Astrocyte (in vitro differentiated cells and primary cell): ENCODE data around the gene UBD. TPM values are rescaled to one million over a fixed set of nuclear protein-coding genes. Genes with fewer than 3 reads are reported as not detected.
A peak's percentile ranks its signal among the peaks of the same experiment; 100 is the strongest.

Experiments used
- DNase-seq: peaks from one replicate; pipeline ENCODE4 v3.0.0-alpha.2; 2010; ENCODE audit warnings: low read depth
- FAIRE-seq: peaks from 2 replicates; lab custom pipeline; 2011; peaks lifted over from hg19 to GRCh38; lab: Jason Lieb, UNC
- H2AFZ ChIP-seq: 2 replicates; pipeline ENCODE4 v1.6.0; 2012; ENCODE audit warnings: low read depth, low read length, inconsistent platforms
- H3K27ac ChIP-seq: 2 replicates; pipeline ENCODE4 v1.5.1; 2011; ENCODE audit warnings: low read depth, low read length, inconsistent platforms
- H3K27me3 ChIP-seq: 2 replicates; pipeline ENCODE4 v1.6.0; 2011; ENCODE audit warnings: low read length, inconsistent platforms; ENCODE audit not compliant: insufficient read depth
- H3K36me3 ChIP-seq: 2 replicates; pipeline ENCODE4 v1.5.1; 2011; ENCODE audit warnings: low read length, inconsistent platforms; ENCODE audit not compliant: insufficient read depth
- H3K4me1 ChIP-seq: 2 replicates; pipeline ENCODE4 v1.5.1; 2011; ENCODE audit warnings: low read length, inconsistent platforms; ENCODE audit not compliant: insufficient read depth
- H3K4me2 ChIP-seq: 2 replicates; pipeline ENCODE4 v1.6.0; 2012; ENCODE audit warnings: low read length, inconsistent platforms
- H3K4me3 ChIP-seq: 2 replicates; pipeline ENCODE4 v1.5.1; 2011; ENCODE audit warnings: low read depth, mild to moderate bottlenecking, low read length, inconsistent platforms; ENCODE audit not compliant: insufficient read depth
- H3K79me2 ChIP-seq: 2 replicates; pipeline ENCODE4 v1.6.0; 2012; ENCODE audit warnings: mild to moderate bottlenecking, low read length, inconsistent platforms; ENCODE audit not compliant: insufficient read depth
- H3K9ac ChIP-seq: 2 replicates; pipeline ENCODE4 v1.6.0; 2012; ENCODE audit warnings: mild to moderate bottlenecking, low read length, inconsistent platforms
- H3K9me3 ChIP-seq: 2 replicates; pipeline ENCODE4 v1.5.1; 2012; ENCODE audit warnings: low read depth, mild to moderate bottlenecking, low read length, inconsistent platforms; ENCODE audit not compliant: insufficient read depth
- H4K20me1 ChIP-seq: 2 replicates; pipeline ENCODE4 v1.6.0; 2012; ENCODE audit warnings: low read length, inconsistent platforms; ENCODE audit not compliant: insufficient read depth
- H3K27ac Mint-ChIP-seq: one replicate; pipeline ENCODE4 v1.8.0; 2021; ENCODE audit warnings: mild to moderate bottlenecking, mixed read lengths; ENCODE audit not compliant: unreplicated experiment
- H3K27me3 Mint-ChIP-seq: one replicate; pipeline ENCODE4 v1.8.0; 2021; ENCODE audit warnings: low read depth, mixed read lengths; ENCODE audit not compliant: unreplicated experiment
- H3K36me3 Mint-ChIP-seq: one replicate; pipeline ENCODE4 v1.8.0; 2021; ENCODE audit warnings: low read depth, mixed read lengths; ENCODE audit not compliant: unreplicated experiment
- H3K4me1 Mint-ChIP-seq: one replicate; pipeline ENCODE4 v1.8.0; 2021; ENCODE audit warnings: low read depth, mixed read lengths; ENCODE audit not compliant: unreplicated experiment
- H3K4me3 Mint-ChIP-seq: one replicate; pipeline ENCODE4 v1.8.0; 2021; ENCODE audit warnings: mild to moderate bottlenecking, moderate library complexity, mixed read lengths; ENCODE audit not compliant: unreplicated experiment
- H3K9me3 Mint-ChIP-seq: one replicate; pipeline ENCODE4 v1.8.0; 2021; ENCODE audit warnings: mild to moderate bottlenecking, mixed read lengths; ENCODE audit not compliant: unreplicated experiment
- EZH2 ChIP-seq: IDR thresholded peaks from 2 replicates; pipeline ENCODE4 v1.6.1; 2012; ENCODE audit warnings: mild to moderate bottlenecking, low read length, inconsistent platforms; ENCODE audit not compliant: insufficient read depth
- total RNA-seq: library from RNA; stranded (reverse); gene quantifications from 2 replicates; pipeline ENCODE4 v1.2.1, GENCODE V29; 2021
- TF ChIP-seq, protein P1 (sequence below): IDR thresholded peaks from 2 replicates; pipeline ENCODE4 v1.5.1; 2011; ENCODE audit warnings: low read depth, mild to moderate bottlenecking, inconsistent platforms, low read length, moderate library complexity; ENCODE audit not compliant: insufficient read depth

The UBD gene
- total RNA-seq, 1 donor from 2014 or later, result 9.9 TPM

GRCh38 chr6:29517728-29518440 is 41.6 kb downstream of the UBD start:
- no peaks in the 10 kb centered on the region for H3K4me1 ChIP-seq
- FAIRE-seq, result no peak
- H3K27ac Mint-ChIP-seq, result no peak overlapping the region

DNA sequence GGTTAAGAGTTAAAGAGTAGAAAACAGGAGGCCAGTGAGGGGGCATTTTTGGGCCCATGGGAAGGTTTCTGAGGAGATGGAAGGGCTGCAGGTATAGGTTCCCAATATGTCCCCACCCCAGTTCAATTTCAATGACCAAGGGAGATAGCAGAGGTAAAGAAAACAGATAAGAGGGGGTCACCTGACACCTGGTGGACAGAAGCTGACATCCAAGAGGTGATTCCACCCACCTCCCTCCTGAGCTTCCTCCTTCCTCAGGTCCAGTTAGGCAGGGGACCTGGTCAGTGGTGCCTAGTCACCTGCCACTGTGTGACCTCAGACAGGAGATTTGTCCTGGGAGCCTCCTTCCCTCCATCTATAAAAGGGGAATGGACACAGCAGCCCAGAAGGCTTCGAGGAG is 42.3 kb downstream of the UBD start:
- no peak for FAIRE-seq

More at GRCh38 chr6:29517728-29518440, 41.6 kb downstream of the UBD start:
- TF ChIP-seq, protein P1, sequence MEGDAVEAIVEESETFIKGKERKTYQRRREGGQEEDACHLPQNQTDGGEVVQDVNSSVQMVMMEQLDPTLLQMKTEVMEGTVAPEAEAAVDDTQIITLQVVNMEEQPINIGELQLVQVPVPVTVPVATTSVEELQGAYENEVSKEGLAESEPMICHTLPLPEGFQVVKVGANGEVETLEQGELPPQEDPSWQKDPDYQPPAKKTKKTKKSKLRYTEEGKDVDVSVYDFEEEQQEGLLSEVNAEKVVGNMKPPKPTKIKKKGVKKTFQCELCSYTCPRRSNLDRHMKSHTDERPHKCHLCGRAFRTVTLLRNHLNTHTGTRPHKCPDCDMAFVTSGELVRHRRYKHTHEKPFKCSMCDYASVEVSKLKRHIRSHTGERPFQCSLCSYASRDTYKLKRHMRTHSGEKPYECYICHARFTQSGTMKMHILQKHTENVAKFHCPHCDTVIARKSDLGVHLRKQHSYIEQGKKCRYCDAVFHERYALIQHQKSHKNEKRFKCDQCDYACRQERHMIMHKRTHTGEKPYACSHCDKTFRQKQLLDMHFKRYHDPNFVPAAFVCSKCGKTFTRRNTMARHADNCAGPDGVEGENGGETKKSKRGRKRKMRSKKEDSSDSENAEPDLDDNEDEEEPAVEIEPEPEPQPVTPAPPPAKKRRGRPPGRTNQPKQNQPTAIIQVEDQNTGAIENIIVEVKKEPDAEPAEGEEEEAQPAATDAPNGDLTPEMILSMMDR, result no peak
- TF ChIP-seq EZH2, result no peak
- Histone ChIP-seq H3K36me3 (no peaks in the 10 kb centered on the region), H3K4me2 (no peak overlapping the region), H3K9ac (no peak overlapping the region), H2AFZ (no peak overlapping the region), H3K4me3 (no peak overlapping the region), H3K27ac (no peak overlapping the region), H3K9me3 (no peaks in the 10 kb centered on the region), H3K79me2 (no peaks in the 10 kb centered on the region), H3K27me3 (no peaks in the 10 kb centered on the region), H4K20me1 (no peaks in the 10 kb centered on the region)
- peaks cover 12% of the 10 kb centered on the region for H3K9me3 Mint-ChIP-seq
- no peaks in the 10 kb centered on the region for H3K27me3 Mint-ChIP-seq
- H3K4me1 Mint-ChIP-seq, result peaks cover 8% of the 10 kb centered on the region
- H3K4me3 Mint-ChIP-seq, result no peak overlapping the region
- no peak for DNase-seq
- H3K36me3 Mint-ChIP-seq, result peaks cover 2% of the 10 kb centered on the region

More for the DNA sequence above, 42.3 kb downstream of the UBD start:
- H3K4me1 ChIP-seq, result no peaks in the 10 kb centered on the region
- H3K36me3 ChIP-seq, result no peaks in the 10 kb centered on the region
- no peak overlapping the region for H3K4me2 ChIP-seq
- no peak overlapping the region for H3K4me3 ChIP-seq
- no peak overlapping the region for H2AFZ ChIP-seq
- H3K27me3 ChIP-seq, result no peaks in the 10 kb centered on the region
- no peak overlapping the region for H3K9ac ChIP-seq
- H3K79me2 ChIP-seq, result no peaks in the 10 kb centered on the region
- no peak overlapping the region for H3K27ac ChIP-seq
- peak overlapping the region; percentile 98 for H3K27ac Mint-ChIP-seq
- no peak for DNase-seq
- peaks cover 9% of the 10 kb centered on the region for H3K9me3 Mint-ChIP-seq
- no peaks in the 10 kb centered on the region for H3K9me3 ChIP-seq
- no peak overlapping the region for H3K4me3 Mint-ChIP-seq
- TF ChIP-seq, protein P1, result no peak
- TF ChIP-seq EZH2, result no peak
- H4K20me1 ChIP-seq, result no peaks in the 10 kb centered on the region
- no peaks in the 10 kb centered on the region for H3K27me3 Mint-ChIP-seq
- peaks cover 2% of the 10 kb centered on the region for H3K36me3 Mint-ChIP-seq
- H3K4me1 Mint-ChIP-seq, result peaks cover 8% of the 10 kb centered on the region
